Measurements from ENCODE around the gene LINGO1. TPM values are rescaled to one million over a fixed set of nuclear protein-coding genes. Genes with fewer than 3 reads are reported as not detected.

Gene LINGO1
- polyA plus RNA-seq, 2 of the 4 experiments (the other 2 are of a cell fraction), result 2.2 to 3.3 TPM

DNA sequence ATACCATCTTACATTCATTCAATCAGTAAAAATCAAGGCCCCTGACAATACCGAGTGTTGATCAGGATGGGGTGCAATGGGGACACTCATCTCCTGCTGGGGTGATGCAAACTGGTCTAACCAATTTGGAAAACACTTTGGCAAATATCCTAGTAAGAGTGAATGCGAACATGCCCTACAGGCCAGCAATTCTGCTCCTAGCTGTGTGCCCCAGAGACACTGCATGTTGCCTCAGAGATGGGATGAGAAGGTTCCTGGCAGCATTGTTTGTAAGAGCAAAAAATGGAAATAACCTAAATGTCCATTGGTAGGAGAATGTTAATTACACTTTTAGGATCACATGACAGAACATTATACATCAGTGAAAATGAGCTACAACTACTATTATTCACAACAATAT lies 4.7 kb downstream of the LINGO1 start:
- 79% methylated on average over 2 of the region's 2 CpGs for WGBS (ENCODE audit: missing lambda C conversion rate)
- POLR2A ChIA-PET, result no interaction called here
- Histone ChIP-seq H3K4me2 (no peak overlapping the region), H3K9me3 (no peaks in the 10 kb centered on the region), H3K27ac (no peak overlapping the region), H3K4me1 (peaks cover 5% of the 10 kb centered on the region; the same call in 1 of the 3 replicates), H3K4me3 (no peak overlapping the region)
- CTCF ChIA-PET, result interaction anchor here (1.0 to 4.1 kb wide), 5 partner anchors 9 to 193 kb away, joined by 3 to 20 read pairs (median 7); no protein-coding TSS in a partner anchor
- ATAC-seq (no peak), FAIRE-seq (no peak), DNase-seq (ENCODE audit: low read depth in 1 of 2, low spot score in 1 of 2) (no peak)
- TF ChIP-seq, protein P1, sequence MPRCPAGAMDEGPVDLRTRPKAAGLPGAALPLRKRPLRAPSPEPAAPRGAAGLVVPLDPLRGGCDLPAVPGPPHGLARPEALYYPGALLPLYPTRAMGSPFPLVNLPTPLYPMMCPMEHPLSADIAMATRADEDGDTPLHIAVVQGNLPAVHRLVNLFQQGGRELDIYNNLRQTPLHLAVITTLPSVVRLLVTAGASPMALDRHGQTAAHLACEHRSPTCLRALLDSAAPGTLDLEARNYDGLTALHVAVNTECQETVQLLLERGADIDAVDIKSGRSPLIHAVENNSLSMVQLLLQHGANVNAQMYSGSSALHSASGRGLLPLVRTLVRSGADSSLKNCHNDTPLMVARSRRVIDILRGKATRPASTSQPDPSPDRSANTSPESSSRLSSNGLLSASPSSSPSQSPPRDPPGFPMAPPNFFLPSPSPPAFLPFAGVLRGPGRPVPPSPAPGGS (IDR thresholded peaks at IDR 0.05), result no peak
- TF ChIP-seq KDM1A (IDR thresholded peaks at IDR 0.05; ENCODE audit: low read depth), result no peak
- no peak for TF ChIP-seq PHF8 (IDR thresholded peaks at IDR 0.05; ENCODE audit: borderline replicate concordance, low read depth)
- TF ChIP-seq, protein P2, sequence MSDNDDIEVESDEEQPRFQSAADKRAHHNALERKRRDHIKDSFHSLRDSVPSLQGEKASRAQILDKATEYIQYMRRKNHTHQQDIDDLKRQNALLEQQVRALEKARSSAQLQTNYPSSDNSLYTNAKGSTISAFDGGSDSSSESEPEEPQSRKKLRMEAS (IDR thresholded peaks at IDR 0.05), result no peak
- no peak for TF ChIP-seq EP300 (IDR thresholded peaks at IDR 0.05)
- TF ChIP-seq CBX2 (IDR thresholded peaks at IDR 0.05; ENCODE audit: borderline replicate concordance, low read depth), result no peak
- no peak for TF ChIP-seq SREBF2 (IDR thresholded peaks at IDR 0.05)
- TF ChIP-seq, protein P3, sequence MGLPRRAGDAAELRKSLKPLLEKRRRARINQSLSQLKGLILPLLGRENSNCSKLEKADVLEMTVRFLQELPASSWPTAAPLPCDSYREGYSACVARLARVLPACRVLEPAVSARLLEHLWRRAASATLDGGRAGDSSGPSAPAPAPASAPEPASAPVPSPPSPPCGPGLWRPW (IDR thresholded peaks at IDR 0.05), result no peak
- TF ChIP-seq, protein P4, sequence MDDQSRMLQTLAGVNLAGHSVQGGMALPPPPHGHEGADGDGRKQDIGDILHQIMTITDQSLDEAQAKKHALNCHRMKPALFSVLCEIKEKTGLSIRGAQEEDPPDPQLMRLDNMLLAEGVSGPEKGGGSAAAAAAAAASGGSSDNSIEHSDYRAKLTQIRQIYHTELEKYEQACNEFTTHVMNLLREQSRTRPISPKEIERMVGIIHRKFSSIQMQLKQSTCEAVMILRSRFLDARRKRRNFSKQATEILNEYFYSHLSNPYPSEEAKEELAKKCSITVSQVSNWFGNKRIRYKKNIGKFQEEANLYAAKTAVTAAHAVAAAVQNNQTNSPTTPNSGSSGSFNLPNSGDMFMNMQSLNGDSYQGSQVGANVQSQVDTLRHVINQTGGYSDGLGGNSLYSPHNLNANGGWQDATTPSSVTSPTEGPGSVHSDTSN (IDR thresholded peaks at IDR 0.05), result no peak
- no peak for TF ChIP-seq HOXB5 (CRISPR knock-in tag; IDR thresholded peaks at IDR 0.05)
- no peak for TF ChIP-seq JUNB (IDR thresholded peaks at IDR 0.05)
- no peak for TF ChIP-seq GATA3 (IDR thresholded peaks at IDR 0.05; ENCODE audit: borderline replicate concordance)
- TF ChIP-seq, protein P5, sequence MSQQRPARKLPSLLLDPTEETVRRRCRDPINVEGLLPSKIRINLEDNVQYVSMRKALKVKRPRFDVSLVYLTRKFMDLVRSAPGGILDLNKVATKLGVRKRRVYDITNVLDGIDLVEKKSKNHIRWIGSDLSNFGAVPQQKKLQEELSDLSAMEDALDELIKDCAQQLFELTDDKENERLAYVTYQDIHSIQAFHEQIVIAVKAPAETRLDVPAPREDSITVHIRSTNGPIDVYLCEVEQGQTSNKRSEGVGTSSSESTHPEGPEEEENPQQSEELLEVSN (IDR thresholded peaks at IDR 0.05; ENCODE audit: borderline replicate concordance, low read depth), result no peak
- no peak for TF ChIP-seq TP53 (CRISPR knock-in tag; IDR thresholded peaks at IDR 0.05)
- TF ChIP-seq POLR2AphosphoS2 (conservative IDR thresholded peaks at IDR 0.05; ENCODE audit: low read length), result no peak
- TF ChIP-seq FOSB (CRISPR knock-in tag; IDR thresholded peaks at IDR 0.05), result no peak
- no peak for TF ChIP-seq HDAC2 (IDR thresholded peaks at IDR 0.05)
- TF ChIP-seq ESRRA (IDR thresholded peaks at IDR 0.05; ENCODE audit: borderline replicate concordance, low read length), result no peak
- TF ChIP-seq EHMT2 (IDR thresholded peaks at IDR 0.05; ENCODE audit: low read depth), result no peak
- no peak for TF ChIP-seq ZSCAN20 (CRISPR knock-in tag; IDR thresholded peaks at IDR 0.05)

DNA sequence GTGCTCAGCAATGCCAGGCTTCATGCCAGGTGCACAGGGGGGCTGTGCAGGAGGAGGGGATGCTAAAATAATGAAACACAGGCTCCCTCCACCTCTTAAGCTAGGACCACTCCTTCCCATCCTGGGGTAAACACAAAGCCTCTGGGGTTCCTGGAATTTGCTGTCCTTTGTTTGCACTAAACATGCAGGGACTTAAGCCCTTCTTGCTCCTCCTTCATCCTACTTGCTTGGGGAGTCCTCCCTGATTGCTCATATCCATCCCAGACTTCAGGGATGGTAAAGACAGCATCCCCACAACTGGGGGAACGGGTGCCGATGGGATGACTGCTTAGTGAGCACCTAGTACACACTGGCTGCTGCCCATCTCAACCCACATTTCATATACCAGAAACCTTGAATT lies 5.1 kb downstream of the LINGO1 start:
- FAIRE-seq, result no peak
- Histone ChIP-seq H3K4me2 (no peak overlapping the region), H3K4me3 (no peak overlapping the region), H3K27ac (no peak overlapping the region), H3K4me1 (peaks cover 7% of the 10 kb centered on the region; the same call in 1 of the 3 replicates), H3K9me3 (no peaks in the 10 kb centered on the region)
- WGBS (ENCODE audit: missing lambda C conversion rate), result 75% methylated on average over 2 of the region's 2 CpGs
- no peak for DNase-seq (ENCODE audit: low read depth in 1 of 2, low spot score in 1 of 2)
- ChIA-PET POLR2A (no interaction called here), CTCF (interaction anchor here (1.0 to 2.2 kb wide), 5 partner anchors 8 to 194 kb away, joined by 3 to 12 read pairs (median 4); no protein-coding TSS in a partner anchor)
- ATAC-seq, result no peak
- TF ChIP-seq RAD21 (conservative IDR thresholded peaks at IDR 0.05 in 1 of 2, IDR thresholded peaks at IDR 0.05 in 1 of 2) (no peak), MYC (IDR thresholded peaks at IDR 0.05; ENCODE audit: borderline replicate concordance, low read length) (no peak), PHF8 (IDR thresholded peaks at IDR 0.05; ENCODE audit: borderline replicate concordance, low read depth) (no peak), RCOR1 (IDR thresholded peaks at IDR 0.05; ENCODE audit: low read depth, low read length) (no peak), JUNB (IDR thresholded peaks at IDR 0.05) (no peak), JUN (IDR thresholded peaks at IDR 0.05) (no peak), CHD4 (IDR thresholded peaks at IDR 0.05; ENCODE audit: borderline replicate concordance) (no peak), SREBF2 (IDR thresholded peaks at IDR 0.05) (no peak), EHMT2 (IDR thresholded peaks at IDR 0.05; ENCODE audit: low read depth) (no peak), HDAC2 (IDR thresholded peaks at IDR 0.05) (no peak), SMC3 (IDR thresholded peaks at IDR 0.05) (no peak), ZC3H11A (IDR thresholded peaks at IDR 0.05) (no peak), EHF (CRISPR knock-in tag; IDR thresholded peaks at IDR 0.05) (no peak)
- TF ChIP-seq, protein P6, sequence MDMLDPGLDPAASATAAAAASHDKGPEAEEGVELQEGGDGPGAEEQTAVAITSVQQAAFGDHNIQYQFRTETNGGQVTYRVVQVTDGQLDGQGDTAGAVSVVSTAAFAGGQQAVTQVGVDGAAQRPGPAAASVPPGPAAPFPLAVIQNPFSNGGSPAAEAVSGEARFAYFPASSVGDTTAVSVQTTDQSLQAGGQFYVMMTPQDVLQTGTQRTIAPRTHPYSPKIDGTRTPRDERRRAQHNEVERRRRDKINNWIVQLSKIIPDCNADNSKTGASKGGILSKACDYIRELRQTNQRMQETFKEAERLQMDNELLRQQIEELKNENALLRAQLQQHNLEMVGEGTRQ (IDR thresholded peaks at IDR 0.05), result no peak
- TF ChIP-seq, protein P7, sequence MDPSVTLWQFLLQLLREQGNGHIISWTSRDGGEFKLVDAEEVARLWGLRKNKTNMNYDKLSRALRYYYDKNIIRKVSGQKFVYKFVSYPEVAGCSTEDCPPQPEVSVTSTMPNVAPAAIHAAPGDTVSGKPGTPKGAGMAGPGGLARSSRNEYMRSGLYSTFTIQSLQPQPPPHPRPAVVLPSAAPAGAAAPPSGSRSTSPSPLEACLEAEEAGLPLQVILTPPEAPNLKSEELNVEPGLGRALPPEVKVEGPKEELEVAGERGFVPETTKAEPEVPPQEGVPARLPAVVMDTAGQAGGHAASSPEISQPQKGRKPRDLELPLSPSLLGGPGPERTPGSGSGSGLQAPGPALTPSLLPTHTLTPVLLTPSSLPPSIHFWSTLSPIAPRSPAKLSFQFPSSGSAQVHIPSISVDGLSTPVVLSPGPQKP (IDR thresholded peaks at IDR 0.05; ENCODE audit: low read depth, low read length), result no peak
- TF ChIP-seq, protein P1 (IDR thresholded peaks at IDR 0.05), result no peak
- TF ChIP-seq, protein P8, sequence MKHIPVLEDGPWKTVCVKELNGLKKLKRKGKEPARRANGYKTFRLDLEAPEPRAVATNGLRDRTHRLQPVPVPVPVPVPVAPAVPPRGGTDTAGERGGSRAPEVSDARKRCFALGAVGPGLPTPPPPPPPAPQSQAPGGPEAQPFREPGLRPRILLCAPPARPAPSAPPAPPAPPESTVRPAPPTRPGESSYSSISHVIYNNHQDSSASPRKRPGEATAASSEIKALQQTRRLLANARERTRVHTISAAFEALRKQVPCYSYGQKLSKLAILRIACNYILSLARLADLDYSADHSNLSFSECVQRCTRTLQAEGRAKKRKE (CRISPR knock-in tag; IDR thresholded peaks at IDR 0.05; ENCODE audit: low read depth), result no peak
